Kidney epithelial cell (primary cell): ENCODE results near the gene RWDD1. TPM values are rescaled to one million over a fixed set of nuclear protein-coding genes. Genes with fewer than 3 reads are reported as not detected.

ENCODE experiments used
- DNase-seq: peaks from one replicate; pipeline ENCODE4 v3.0.0-alpha.2; 2010; ENCODE audit warnings: low read depth
- H3K27me3 ChIP-seq: 2 replicates; pipeline ENCODE4 v1.6.0; 2011; ENCODE audit warnings: low read length; ENCODE audit not compliant: control insufficient read depth, insufficient read depth
- H3K36me3 ChIP-seq: 2 replicates; pipeline ENCODE4 v1.5.1; 2011; ENCODE audit warnings: low read length; ENCODE audit not compliant: control insufficient read depth, insufficient read depth
- H3K4me3 ChIP-seq: 2 replicates; pipeline ENCODE4 v1.5.1; 2011; ENCODE audit warnings: low read depth, mild to moderate bottlenecking, control low read depth, low read length
- CTCF ChIP-seq: IDR thresholded peaks from 2 replicates; pipeline ENCODE4 v1.5.1; 2011; ENCODE audit warnings: mild to moderate bottlenecking, moderate library complexity, low read length, control low read depth, inconsistent platforms; ENCODE audit not compliant: insufficient read depth, poor library complexity, severe bottlenecking
- total RNA-seq: library from RNA; depleted of rRNA; stranded (reverse); fragments of >200 nt; gene quantifications from 2 replicates; pipeline ENCODE4 v1.2.3, GENCODE V29; 2015

Gene RWDD1, protein sequence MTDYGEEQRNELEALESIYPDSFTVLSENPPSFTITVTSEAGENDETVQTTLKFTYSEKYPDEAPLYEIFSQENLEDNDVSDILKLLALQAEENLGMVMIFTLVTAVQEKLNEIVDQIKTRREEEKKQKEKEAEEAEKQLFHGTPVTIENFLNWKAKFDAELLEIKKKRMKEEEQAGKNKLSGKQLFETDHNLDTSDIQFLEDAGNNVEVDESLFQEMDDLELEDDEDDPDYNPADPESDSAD
- total RNA-seq: 36.8 and 38.6 TPM in 2 replicates

GRCh38 chr6:116570856-116571682 is at the start of gene RWDD1:
RWDD1 (plus strand) TSS chr6:116571504; CDS start chr6:116571583, 79 bp downstream.
- DNase-seq: peak; percentile 95
- Histone ChIP-seq H3K27me3 (no peaks in the 10 kb centered on the region), H3K36me3 (no peaks in the 10 kb centered on the region), H3K4me3 (peak within 1 kb of the TSS; percentile 99)
- TF ChIP-seq CTCF: no peak

DNA sequence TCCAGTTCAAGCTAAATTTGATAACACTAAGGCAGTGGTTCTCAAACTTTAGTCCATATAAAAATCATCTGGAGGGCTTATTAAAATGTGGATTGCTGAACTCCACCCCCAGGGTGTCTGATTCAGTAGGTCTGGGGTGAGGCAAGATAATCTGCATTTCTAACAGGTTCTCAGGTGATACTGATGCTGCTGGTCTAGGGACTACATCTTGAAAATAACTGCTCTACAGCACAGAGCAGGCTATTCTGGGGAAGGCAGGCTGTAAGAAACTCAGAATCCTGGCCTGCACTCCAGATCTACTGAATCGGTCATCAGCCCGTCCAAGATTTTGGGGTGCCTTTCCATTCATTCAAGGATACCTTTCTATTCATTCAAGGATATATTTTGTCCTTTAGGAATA is 48.4 kb upstream of the RWDD1 start:
- no peak for DNase-seq
- TF ChIP-seq CTCF: no peak
- H3K27me3 ChIP-seq: no peaks in the 10 kb centered on the region
- H3K4me3 ChIP-seq: no peak overlapping the region
- no peaks in the 10 kb centered on the region for H3K36me3 ChIP-seq

DNA sequence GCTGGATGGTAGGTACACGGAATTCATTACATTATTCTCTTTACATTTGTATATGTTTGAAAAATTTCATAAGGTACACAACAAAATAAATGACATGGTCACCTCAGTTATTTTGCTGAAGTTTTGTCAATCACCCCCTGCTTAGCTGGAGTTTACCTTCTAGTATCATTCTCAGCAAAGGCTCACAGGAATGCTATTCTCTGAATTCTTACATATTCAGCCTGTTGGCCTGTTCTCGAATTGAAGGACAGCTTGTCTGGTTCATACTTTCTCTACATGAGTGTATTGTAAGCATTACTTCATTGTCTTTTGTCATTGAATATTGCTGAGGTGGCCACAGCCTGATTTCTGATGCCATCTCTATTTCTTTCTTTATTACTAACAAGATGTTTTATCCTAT is 47.1 kb upstream of the RWDD1 start:
- no peak for TF ChIP-seq CTCF
- no peak overlapping the region for H3K4me3 ChIP-seq
- DNase-seq: no peak
- H3K27me3 ChIP-seq: no peaks in the 10 kb centered on the region
- H3K36me3 ChIP-seq: no peaks in the 10 kb centered on the region

GRCh38 chr6:116528133-116528532 is 43.2 kb upstream of the RWDD1 start:
- Histone ChIP-seq H3K27me3 (no peaks in the 10 kb centered on the region), H3K36me3 (no peaks in the 10 kb centered on the region), H3K4me3 (no peak overlapping the region)
- no peak for DNase-seq
- TF ChIP-seq CTCF: no peak

DNA sequence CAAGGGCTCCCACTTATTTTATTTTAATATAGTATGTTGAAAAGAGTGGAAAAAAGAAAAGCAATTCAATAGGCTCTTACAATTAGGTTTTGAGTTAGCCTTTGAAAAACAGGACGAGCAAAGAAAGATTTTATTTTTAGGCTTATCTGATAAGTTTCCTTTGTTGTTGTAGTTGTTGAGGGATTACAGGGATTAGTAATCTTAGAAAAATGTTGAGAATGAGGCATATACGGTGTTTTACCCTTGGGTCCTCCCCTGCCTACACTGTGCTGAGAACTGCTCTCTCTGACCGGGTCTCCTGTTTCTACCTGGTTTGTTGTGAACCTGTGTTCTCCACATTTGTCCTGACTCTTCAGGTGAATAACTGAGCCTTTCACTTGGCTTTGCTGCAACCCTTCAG is 42.5 kb upstream of the RWDD1 start:
- TF ChIP-seq CTCF: no peak
- Histone ChIP-seq H3K36me3 (no peaks in the 10 kb centered on the region), H3K4me3 (no peak overlapping the region), H3K27me3 (no peaks in the 10 kb centered on the region)
- DNase-seq: no peak
